Muscle of leg (tissue), 11 donors: ENCODE measurements around the gene DCPS. TPM values are rescaled to one million over a fixed set of nuclear protein-coding genes. Genes with fewer than 3 reads are reported as not detected.
"Not testable (repeated sequence)": the region's sequence is repeated elsewhere in the genome, so short reads cannot be mapped to it uniquely, and the experiment has no call there.

Experiments used
- DNase-seq: peaks from one replicate; pipeline ENCODE4 v3.0.0; 2013
- H3K27ac ChIP-seq: one replicate; pipeline ENCODE4 v1.5.1; 2013; ENCODE audit warnings: mild to moderate bottlenecking, low read length, control low read depth
- H3K27me3 ChIP-seq: one replicate; pipeline ENCODE4 v1.6.1; 2013; ENCODE audit warnings: low read length; ENCODE audit not compliant: control insufficient read depth, insufficient read depth
- H3K36me3 ChIP-seq: one replicate; pipeline ENCODE4 v1.6.1; 2013; ENCODE audit warnings: low read length; ENCODE audit not compliant: control insufficient read depth, insufficient read depth
- H3K4me1 ChIP-seq: one replicate; pipeline ENCODE4 v1.6.1; 2013; ENCODE audit warnings: low read length; ENCODE audit not compliant: control insufficient read depth, insufficient read depth
- H3K4me3 ChIP-seq: one replicate; pipeline ENCODE4 v1.5.1; 2013; ENCODE audit warnings: low read length, control low read depth
- H3K9me3 ChIP-seq: replicated peaks from 2 replicates; pipeline ENCODE4 v1.6.1; 2013; ENCODE audit warnings: low read depth, low read length; ENCODE audit not compliant: control insufficient read depth
- WGBS: methylation state at CpG from one replicate; pipeline ENCODE4 v1.1.5; 2013; ENCODE audit warnings: missing lambda C conversion rate; ENCODE audit not compliant: insufficient coverage; 5-methylcytosine and 5-hydroxymethylcytosine counted together
- polyA plus RNA-seq, 8 donors: library from polyadenylated mRNA; unstranded; fragments of 120-200 nt; gene quantifications; one replicate each; pipeline versions ENCODE4 v1.2.1 to v1.2.3, GENCODE V29; 2013; ENCODE audit warnings: inconsistent platforms in 1 of 8, low replicate concordance in 1 of 8; ENCODE audit not compliant: insufficient read length in 8 of 8, insufficient read depth in 1 of 8
- total RNA-seq: library from RNA; stranded (reverse); fragments of 120-200 nt; gene quantifications from one replicate; pipeline ENCODE4 v1.2.4, GENCODE V29; 2013

The DCPS gene
- total and polyA plus RNA-seq, 9 donors: 12.5 to 22.5 (median 18.8) TPM

DNA sequence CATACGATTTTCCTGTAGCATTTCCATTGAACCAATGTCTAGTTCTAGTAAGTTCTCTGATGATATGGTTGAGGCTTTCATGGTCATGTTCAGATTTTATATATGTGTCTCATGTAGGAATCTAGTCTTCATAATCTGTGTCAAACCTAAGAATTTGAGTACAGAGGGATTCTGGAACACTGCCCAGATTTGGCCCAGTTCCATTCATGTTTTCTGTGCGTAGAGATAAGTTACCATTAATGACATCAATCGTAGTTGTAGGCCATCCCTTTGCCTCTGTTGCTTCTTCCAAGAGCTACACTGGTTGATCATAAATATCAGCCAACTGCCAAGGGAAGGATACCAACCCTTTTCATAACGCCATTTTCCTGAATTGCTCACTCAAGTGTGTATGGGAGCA, 74.9 kb downstream of the DCPS start:
- Histone ChIP-seq H3K9me3 (no peaks in the 10 kb centered on the region), H3K4me1 (peaks cover 19% of the 10 kb centered on the region), H3K27ac (no peak overlapping the region), H3K36me3 (peaks cover 3% of the 10 kb centered on the region), H3K4me3 (no peak overlapping the region), H3K27me3 (no peaks in the 10 kb centered on the region)
- peak; percentile 61 for DNase-seq
- WGBS: 60% methylated on average over 1 of the region's 4 CpGs

GRCh38 chr11:126380909-126381308, 77.0 kb downstream of the DCPS start:
- H3K36me3 ChIP-seq: peaks cover 3% of the 10 kb centered on the region
- H3K27ac ChIP-seq: no peak overlapping the region
- DNase-seq: no peak
- no peaks in the 10 kb centered on the region for H3K9me3 ChIP-seq
- peaks cover 14% of the 10 kb centered on the region for H3K4me1 ChIP-seq
- 65% methylated on average over 2 of the region's 4 CpGs for WGBS
- H3K4me3 ChIP-seq: no peak overlapping the region
- H3K27me3 ChIP-seq: no peaks in the 10 kb centered on the region

- not testable (repeated sequence) for H3K9me3 ChIP-seq, H3K27ac ChIP-seq, H3K4me3 ChIP-seq, H3K36me3 ChIP-seq, H3K27me3 ChIP-seq, DNase-seq
- H3K4me1 ChIP-seq: peaks cover 23% of the 10 kb centered on the region
- WGBS: 67% methylated on average over 1 of the region's 10 CpGs
Observed at GRCh38 chr11:126381960-126382359, 78.1 kb downstream of the DCPS start.

GRCh38 chr11:126382641-126383040, 78.8 kb downstream of the DCPS start:
- not testable (repeated sequence) for H3K9me3 ChIP-seq, DNase-seq, H3K36me3 ChIP-seq, H3K27ac ChIP-seq, H3K4me3 ChIP-seq, H3K27me3 ChIP-seq
- peaks cover 23% of the 10 kb centered on the region for H3K4me1 ChIP-seq
- WGBS: 100% methylated on average over 1 of the region's 4 CpGs

- Histone ChIP-seq H3K27ac (no peak overlapping the region), H3K4me3 (no peak overlapping the region), H3K9me3 (no peaks in the 10 kb centered on the region), H3K36me3 (peaks cover 3% of the 10 kb centered on the region), H3K4me1 (peaks cover 23% of the 10 kb centered on the region), H3K27me3 (no peaks in the 10 kb centered on the region)
- DNase-seq: no peak
- 64% methylated on average over 15 of the region's 20 CpGs for WGBS
Observed at GRCh38 chr11:126383339-126384335, 79.8 kb downstream of the DCPS start.

GRCh38 chr11:126384449-126385070, 80.7 kb downstream of the DCPS start:
- H3K27me3 ChIP-seq: no peaks in the 10 kb centered on the region
- no peak for DNase-seq
- WGBS: 88% methylated on average over 7 of the region's 9 CpGs
- no peaks in the 10 kb centered on the region for H3K9me3 ChIP-seq
- no peak overlapping the region for H3K27ac ChIP-seq
- no peak overlapping the region for H3K4me3 ChIP-seq
- peaks cover 3% of the 10 kb centered on the region for H3K36me3 ChIP-seq
- peaks cover 23% of the 10 kb centered on the region for H3K4me1 ChIP-seq

- H3K27me3 ChIP-seq: no peaks in the 10 kb centered on the region
- DNase-seq: no peak
- 78% methylated on average over 7 of the region's 8 CpGs for WGBS
- peaks cover 20% of the 10 kb centered on the region for H3K4me1 ChIP-seq
- H3K27ac ChIP-seq: no peak overlapping the region
- no peaks in the 10 kb centered on the region for H3K36me3 ChIP-seq
- H3K4me3 ChIP-seq: no peak overlapping the region
- H3K9me3 ChIP-seq: no peaks in the 10 kb centered on the region
Observed at GRCh38 chr11:126385991-126386728, 82.3 kb downstream of the DCPS start.

- H3K4me3 ChIP-seq, H3K9me3 ChIP-seq, DNase-seq, H3K36me3 ChIP-seq, H3K27me3 ChIP-seq, H3K27ac ChIP-seq: not testable (repeated sequence)
- 25% methylated on average over 3 of the region's 5 CpGs for WGBS
- H3K4me1 ChIP-seq: peaks cover 25% of the 10 kb centered on the region
Observed at GRCh38 chr11:126386729-126387071, 82.8 kb downstream of the DCPS start.

GRCh38 chr11:126387857-126388256, 84.0 kb downstream of the DCPS start:
- Histone ChIP-seq H3K9me3 (no peaks in the 10 kb centered on the region), H3K27ac (no peak overlapping the region), H3K27me3 (no peaks in the 10 kb centered on the region), H3K4me3 (no peak overlapping the region), H3K36me3 (no peaks in the 10 kb centered on the region), H3K4me1 (peaks cover 31% of the 10 kb centered on the region)
- WGBS: no CpG with 5 or more reads among the region's 5 CpGs
- no peak for DNase-seq

DNA sequence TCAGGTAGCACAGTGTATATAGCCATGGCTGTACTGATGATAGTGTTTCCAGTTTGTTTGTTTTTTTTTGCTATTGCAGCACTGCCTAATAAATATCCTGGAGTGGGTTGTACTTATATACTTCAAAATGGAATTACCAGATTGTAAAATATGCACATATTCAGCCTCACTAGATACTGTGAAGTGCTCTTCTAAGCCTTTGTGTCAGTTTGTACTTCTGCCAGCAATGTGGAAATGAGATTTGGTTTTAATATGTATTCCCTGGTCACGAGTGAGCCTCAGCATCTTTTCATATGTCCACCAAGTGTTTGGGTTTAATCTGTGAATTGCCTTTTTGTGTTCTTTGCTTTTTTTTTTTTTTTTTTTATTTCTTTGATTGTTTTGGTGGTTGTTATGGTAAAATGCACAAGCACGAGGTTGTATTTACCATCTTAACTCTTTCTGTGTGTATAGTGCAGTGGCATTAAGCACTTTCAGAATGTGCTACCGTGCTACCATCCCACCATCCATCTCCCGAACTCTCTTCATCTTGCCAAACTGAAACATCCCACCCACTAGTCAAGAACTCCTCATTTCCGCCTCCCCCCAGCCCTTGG, 86.5 kb downstream of the DCPS start:
- DNase-seq: peak; percentile 68
- 70% methylated on average over 2 of the region's 5 CpGs for WGBS
- no peaks in the 10 kb centered on the region for H3K27me3 ChIP-seq
- H3K9me3 ChIP-seq: no peaks in the 10 kb centered on the region
- peaks cover 42% of the 10 kb centered on the region for H3K4me1 ChIP-seq
- H3K27ac ChIP-seq: no peak overlapping the region
- H3K4me3 ChIP-seq: no peak overlapping the region
- no peaks in the 10 kb centered on the region for H3K36me3 ChIP-seq
